HEK293 (cell line): Measurements from ENCODE around the gene RCL1.

Source experiments
- CTCF ChIP-seq: fragments of 450-650 bp; formaldehyde crosslinking; IDR thresholded peaks from 2 replicates; pipeline ENCODE4 v1.5.1; 2016; ENCODE audit warnings: missing biosample characterization, missing genetic modification characterization
- SALL2 ChIP-seq: fragments of 450-650 bp; formaldehyde crosslinking; IDR thresholded peaks from 2 replicates; pipeline ENCODE4 v1.5.0; 2017; ENCODE audit warnings: missing biosample characterization, mild to moderate bottlenecking, missing genetic modification characterization, borderline replicate concordance
- ZNF184 ChIP-seq: fragments of 450-650 bp; IDR thresholded peaks from 2 replicates; pipeline ENCODE4 v1.5.1; 2018; ENCODE audit warnings: missing biosample characterization, mild to moderate bottlenecking, missing genetic modification characterization
- ZNF248 ChIP-seq: fragments of 450-650 bp; formaldehyde crosslinking; IDR thresholded peaks from 2 replicates; pipeline ENCODE4 v1.5.1; 2017; ENCODE audit warnings: missing biosample characterization, missing genetic modification characterization
- ZNF701 ChIP-seq: fragments of 450-650 bp; formaldehyde crosslinking; IDR thresholded peaks from 2 replicates; pipeline ENCODE4 v1.5.1; 2016; ENCODE audit warnings: missing biosample characterization, missing genetic modification characterization

- no peak for TF ChIP-seq SALL2
- no peak for TF ChIP-seq ZNF184
- no peak for TF ChIP-seq ZNF701 (tag by site-specific recombination)
- TF ChIP-seq CTCF = no peak
- no peak for TF ChIP-seq ZNF248 (tag by site-specific recombination)
These were observed 46.7 kb downstream of the RCL1 start for GRCh38 chr9:4839470-4839912.
